GM10266 (cell line): ENCODE data around the gene SPATA3.

Source experiments
- DNase-seq: peaks from one replicate; pipeline ENCODE4 v3.0.0; 2012; ENCODE audit errors: extremely low spot score
- CTCF ChIP-seq: IDR thresholded peaks from 2 replicates; pipeline ENCODE4 v1.5.1; 2012; ENCODE audit warnings: mild to moderate bottlenecking, low read depth; ENCODE audit not compliant: control insufficient read depth, insufficient read depth; ENCODE audit errors: missing control alignments

SPATA3 gene

GRCh38 chr2:231043796-231044195 lies 47.9 kb downstream of the SPATA3 start:
- DNase-seq, result no peak
- TF ChIP-seq CTCF, result no peak

GRCh38 chr2:231046916-231047273 lies 51.0 kb downstream of the SPATA3 start:
- TF ChIP-seq CTCF, result no peak
- no peak for DNase-seq

GRCh38 chr2:231047274-231047922 lies 51.5 kb downstream of the SPATA3 start:
- TF ChIP-seq CTCF, result no peak

GRCh38 chr2:231047923-231048915 lies 52.3 kb downstream of the SPATA3 start:
- no peak for TF ChIP-seq CTCF
- no peak for DNase-seq

More at GRCh38 chr2:231047274-231047922, 51.5 kb downstream of the SPATA3 start:
- no peak for DNase-seq

GRCh38 chr2:231049286-231050017 lies 53.5 kb downstream of the SPATA3 start:
- TF ChIP-seq CTCF, result no peak

GRCh38 chr2:231050018-231050901 lies 54.3 kb downstream of the SPATA3 start:
- no peak for TF ChIP-seq CTCF
- no peak for DNase-seq

More at GRCh38 chr2:231049286-231050017, 53.5 kb downstream of the SPATA3 start:
- no peak for DNase-seq
